CD14-positive monocyte (primary cell): Measurements from ENCODE around the gene LAMTOR3. TPM values are rescaled to one million over a fixed set of nuclear protein-coding genes. Genes with fewer than 3 reads are reported as not detected.
A peak's percentile ranks its signal among the peaks of the same experiment; 100 is the strongest.

Experiments used
- DNase-seq, 3 donors: peaks; one replicate each; pipeline ENCODE4 v3.0.0-alpha.2; 2011 to 2022
- H2AFZ ChIP-seq: 2 replicates; pipeline ENCODE4 v1.6.0; 2012; ENCODE audit warnings: mild to moderate bottlenecking, low read depth, low read length, inconsistent platforms; ENCODE audit not compliant: insufficient read depth, poor library complexity, severe bottlenecking
- H3K27ac ChIP-seq, 2 donors: 1 replicate in 1 of 2; 2 replicates in 1 of 2; pipeline ENCODE4 v1.5.1; 2012 to 2013; ENCODE audit warnings: low read length in 2 of 2, control low read depth in 1 of 2, inconsistent platforms in 1 of 2, low read depth in 1 of 2, mild to moderate bottlenecking in 1 of 2
- H3K27me3 ChIP-seq, 2 donors: one replicate each; pipeline versions ENCODE4 v1.6.0 to v1.6.1; 2011 to 2013; ENCODE audit warnings: low read length in 2 of 2; ENCODE audit not compliant: control insufficient read depth in 2 of 2, insufficient read depth in 2 of 2
- H3K36me3 ChIP-seq, 2 donors: replicated peaks in 1 of 2; 1 replicate in 1 of 2; 2 replicates in 1 of 2; pipeline versions ENCODE4 v1.5.1 to v1.6.1; 2012 to 2013; ENCODE audit warnings: low read length in 2 of 2, control low read depth in 1 of 2, inconsistent platforms in 1 of 2, mild to moderate bottlenecking in 1 of 2; ENCODE audit not compliant: insufficient read depth in 2 of 2, control insufficient read depth in 1 of 2
- H3K4me1 ChIP-seq, 2 donors: 1 replicate in 1 of 2; 2 replicates in 1 of 2; pipeline versions ENCODE4 v1.5.1 to v1.6.1; 2012 to 2013; ENCODE audit warnings: low read length in 2 of 2, control low read depth in 1 of 2, inconsistent platforms in 1 of 2, mild to moderate bottlenecking in 1 of 2, moderate library complexity in 1 of 2; ENCODE audit not compliant: insufficient read depth in 2 of 2, control insufficient read depth in 1 of 2
- H3K4me2 ChIP-seq: replicated peaks from 2 replicates; pipeline ENCODE3; 2012; ENCODE audit warnings: low read length, moderate library complexity, mild to moderate bottlenecking; ENCODE audit not compliant: poor library complexity, severe bottlenecking; ENCODE audit errors: extremely low read depth
- H3K4me3 ChIP-seq, 3 experiments: fragments of 200-600 bp in 1 of 3; sonication (generic) in 1 of 3; replicated peaks in 1 of 3; 1 replicate in 2 of 3; 2 replicates in 1 of 3; pipeline ENCODE4 v1.5.1; 2011 to 2013; ENCODE audit warnings: low read length in 3 of 3, mild to moderate bottlenecking in 3 of 3, control low read depth in 2 of 3, low read depth in 2 of 3, inconsistent platforms in 1 of 3, moderate library complexity in 1 of 3
- H3K79me2 ChIP-seq: 2 replicates; pipeline ENCODE4 v1.6.0; 2012; ENCODE audit warnings: mild to moderate bottlenecking, control low read depth, inconsistent platforms, low read length, moderate library complexity; ENCODE audit not compliant: insufficient read depth
- H3K9ac ChIP-seq: 2 replicates; pipeline ENCODE4 v1.6.0; 2017; ENCODE audit warnings: low read length, mild to moderate bottlenecking; ENCODE audit not compliant: insufficient read depth, poor library complexity, severe bottlenecking
- H3K9me3 ChIP-seq, 2 donors: replicated peaks in 1 of 2; 1 replicate in 1 of 2; 2 replicates in 1 of 2; pipeline versions ENCODE4 v1.5.1 to v1.6.1; 2012 to 2013; ENCODE audit warnings: low read length in 2 of 2, control low read depth in 1 of 2; ENCODE audit not compliant: control insufficient read depth in 1 of 2, insufficient read depth in 1 of 2
- H4K20me1 ChIP-seq: 2 replicates; pipeline ENCODE4 v1.6.0; 2012; ENCODE audit warnings: mild to moderate bottlenecking, low read length, control low read depth, moderate library complexity; ENCODE audit not compliant: insufficient read depth
- H3K27ac Mint-ChIP-seq, 7 donors: one replicate each; pipeline ENCODE4 v1.8.0; 2020; ENCODE audit warnings: mild to moderate bottlenecking in 7 of 7, mixed read lengths in 7 of 7, moderate library complexity in 6 of 7, inconsistent platforms in 2 of 7
- H3K27me3 Mint-ChIP-seq, 3 donors: one replicate each; pipeline ENCODE4 v1.8.0; 2021 to 2022; ENCODE audit warnings: low read depth in 3 of 3, mild to moderate bottlenecking in 3 of 3, mixed read lengths in 3 of 3, moderate library complexity in 3 of 3, inconsistent platforms in 1 of 3
- H3K36me3 Mint-ChIP-seq, 2 donors: one replicate each; pipeline ENCODE4 v1.8.0; 2020; ENCODE audit warnings: mixed read lengths in 2 of 2, inconsistent platforms in 1 of 2, mild to moderate bottlenecking in 1 of 2
- H3K4me1 Mint-ChIP-seq: one replicate; pipeline ENCODE4 v1.8.0; 2020; ENCODE audit warnings: mild to moderate bottlenecking, mixed read lengths
- H3K4me3 Mint-ChIP-seq, 2 donors: one replicate each; pipeline ENCODE4 v1.8.0; 2020; ENCODE audit warnings: mild to moderate bottlenecking in 2 of 2, mixed read lengths in 2 of 2, moderate library complexity in 1 of 2
- H3K9me3 Mint-ChIP-seq, 7 donors: one replicate each; pipeline ENCODE4 v1.8.0; 2020 to 2022; ENCODE audit warnings: mixed read lengths in 7 of 7, mild to moderate bottlenecking in 6 of 7, moderate library complexity in 6 of 7, inconsistent platforms in 2 of 7
- CTCF ChIP-seq: fragments of 200-600 bp; IDR thresholded peaks from one replicate; pipeline ENCODE4 v1.8.0; 2022; ENCODE audit warnings: antibody characterized with exemption, mild to moderate bottlenecking
- WGBS: methylation state at CpG from one replicate; pipeline ENCODE4 v1.1.5; 2013; ENCODE audit warnings: missing lambda C conversion rate; ENCODE audit not compliant: insufficient coverage; 5-methylcytosine and 5-hydroxymethylcytosine counted together
- intact Hi-C, 2 donors: fragments of 100-400 bp; cut with micrococcal nuclease; formaldehyde crosslinking; loops; one replicate each; pipeline versions ENCODE4 v1.15.0 to v1.15.1; 2023
- polyA plus RNA-seq, 3 donors: library from polyadenylated mRNA; depleted of rRNA in 1 of 3; unstranded in 2 of 3; stranded (reverse) in 1 of 3; fragments of 300-500 nt in 2 of 3; fragments of >200 nt in 1 of 3; fragmentation: Illumina TruSeq in 2 of 3; gene quantifications; 1 replicate in 2 of 3; 2 replicates in 1 of 3; pipeline ENCODE4 v1.2.3, GENCODE V29; 2012 to 2021

LAMTOR3 gene
- polyA plus RNA-seq, 3 donors = 19.9 to 83.3 (median 62.5) TPM

- no peak for TF ChIP-seq CTCF
- H2AFZ ChIP-seq = no peak overlapping the region
- intact Hi-C loops = loop anchor here (2.0 to 5.0 kb wide), 3 partner anchors 37 to 39 kb away; partner anchors contain the start of genes DAPP1 (in 2 of the 2) and LAMTOR3 (in 1 of the 2)
- no peaks in the 10 kb centered on the region for H3K27me3 ChIP-seq
- H3K27ac ChIP-seq = peak overlapping the region; percentile 7 to 90
- no CpG with 5 or more reads among the region's 1 CpG for WGBS
- Mint-ChIP-seq H3K27me3 (peaks cover 0 to 1% (median 0%) of the 10 kb centered on the region in 3 donors), H3K27ac (peak overlapping the region; percentile 89 to 99 (median 97)), H3K4me1 (peaks cover 80% of the 10 kb centered on the region), H3K36me3 (peaks cover 43 to 67% of the 10 kb centered on the region in 2 donors), H3K9me3 (no peaks in the 10 kb centered on the region), H3K4me3 (peak overlapping the region in 1 of 2 donors; percentile 39)
- peak overlapping the region; percentile 27 for H3K9ac ChIP-seq
- H3K4me3 ChIP-seq = peak overlapping the region; percentile 7 to 66 (median 41)
- peak; percentile 80 to 90 (median 89) for DNase-seq
- peaks cover 26 to 50% of the 10 kb centered on the region in 2 donors for H3K36me3 ChIP-seq
- no peaks in the 10 kb centered on the region for H4K20me1 ChIP-seq
- no peaks in the 10 kb centered on the region for H3K9me3 ChIP-seq
- peak overlapping the region; percentile 76 for H3K4me2 ChIP-seq
- peaks cover 57% of the 10 kb centered on the region for H3K79me2 ChIP-seq
- peaks cover 76 to 90% of the 10 kb centered on the region in 2 donors for H3K4me1 ChIP-seq
These were observed 38.5 kb downstream of the LAMTOR3 start for GRCh38 chr4:99855678-99856077.

GRCh38 chr4:99853999-99854398, 40.2 kb downstream of the LAMTOR3 start:
- Mint-ChIP-seq H3K36me3 (peaks cover 44 to 63% of the 10 kb centered on the region in 2 donors), H3K4me3 (no peak overlapping the region), H3K4me1 (peaks cover 76% of the 10 kb centered on the region), H3K27ac (peak overlapping the region; percentile 89 to 99 (median 97)), H3K9me3 (no peaks in the 10 kb centered on the region), H3K27me3 (peaks cover 0 to 1% (median 0%) of the 10 kb centered on the region in 3 donors)
- WGBS = no CpG with 5 or more reads among the region's 1 CpG
- no peak for TF ChIP-seq CTCF
- peak overlapping the region in 1 of 3 experiments; percentile 66 for H3K4me3 ChIP-seq
- H3K27ac ChIP-seq = peak overlapping the region in 1 of 2 donors; percentile 90
- H3K4me1 ChIP-seq = peaks cover 67 to 78% of the 10 kb centered on the region in 2 donors
- DNase-seq = no peak
- H3K9ac ChIP-seq = no peak overlapping the region
- no peaks in the 10 kb centered on the region for H4K20me1 ChIP-seq
- peaks cover 18 to 47% of the 10 kb centered on the region in 2 donors for H3K36me3 ChIP-seq
- H3K79me2 ChIP-seq = peaks cover 47% of the 10 kb centered on the region
- intact Hi-C loops = no loop called here
- no peaks in the 10 kb centered on the region for H3K9me3 ChIP-seq
- no peak overlapping the region for H3K4me2 ChIP-seq
- H3K27me3 ChIP-seq = no peaks in the 10 kb centered on the region
- no peak overlapping the region for H2AFZ ChIP-seq
